Esophagus squamous epithelium (tissue), 5 donors: ENCODE measurements around the gene C19orf12. TPM values are rescaled to one million over a fixed set of nuclear protein-coding genes. Genes with fewer than 3 reads are reported as not detected.

Experiments used
- DNase-seq: peaks from one replicate; lab custom pipeline; 2025; lab: John Stamatoyannopoulos, UW
- H3K27ac ChIP-seq, 4 donors: fragments of 200-600 bp; sonication (generic); one replicate each; pipeline ENCODE4 v1.5.1; 2016 to 2019; ENCODE audit warnings: mild to moderate bottlenecking in 1 of 4
- H3K27me3 ChIP-seq, 4 donors: fragments of 200-600 bp; sonication (generic); 1 replicate in 3 of 4; 2 replicates in 1 of 4; pipeline versions ENCODE4 v1.5.1 to v1.6.0; 2017 to 2021; ENCODE audit warnings: antibody characterized with exemption in 1 of 4
- H3K36me3 ChIP-seq, 3 donors: fragments of 200-600 bp; sonication (generic); one replicate each; pipeline ENCODE4 v1.5.1; 2016 to 2019
- H3K4me1 ChIP-seq, 3 donors: fragments of 200-600 bp; sonication (generic); one replicate each; pipeline ENCODE4 v1.5.1; 2017 to 2019
- H3K4me3 ChIP-seq, 4 donors: fragments of 200-600 bp; sonication (generic); 1 replicate in 3 of 4; 2 replicates in 1 of 4; pipeline ENCODE4 v1.5.1; 2016 to 2019; ENCODE audit warnings: mild to moderate bottlenecking in 2 of 4, moderate library complexity in 1 of 4
- H3K9me3 ChIP-seq, 3 donors: fragments of 200-600 bp; sonication (generic); one replicate each; pipeline ENCODE4 v1.5.1; 2016 to 2019
- POLR2A ChIP-seq, 4 donors: fragments of 450-650 bp; IDR thresholded peaks; one replicate each; pipeline ENCODE4 v1.6.1; 2017; ENCODE audit warnings: antibody characterized with exemption in 4 of 4, mild to moderate bottlenecking in 4 of 4, moderate library complexity in 3 of 4
- WGBS, 2 donors: methylation state at CpG; one replicate each; pipeline ENCODE4 v1.1.5; 2018; 5-methylcytosine and 5-hydroxymethylcytosine counted together
- intact Hi-C: fragments of 100-400 bp; cut with DNase I; formaldehyde crosslinking; loops from one replicate; pipeline ENCODE4 v1.15.0; 2022
- total RNA-seq, 4 donors: library from RNA; depleted of rRNA; stranded (reverse); fragments of >200 nt; gene quantifications; one replicate each; pipeline ENCODE4 v1.1.0, GENCODE V29; 2016
- TF ChIP-seq, protein P1 (sequence below), 6 experiments: fragments of 450-650 bp in 4 of 6; fragments of 200-600 bp in 2 of 6; sonication (generic) in 2 of 6; IDR thresholded peaks; one replicate each; pipeline ENCODE4 v1.5.1; 2016 to 2019; ENCODE audit warnings: antibody characterized with exemption in 6 of 6, mild to moderate bottlenecking in 4 of 6, moderate library complexity in 4 of 6
- donor health status: DM: yes; HTN: yes; CAD: no.

C19orf12 gene
- total RNA-seq, 4 donors from 2014 or later = 11.2 to 21.6 (median 18.3) TPM

DNA sequence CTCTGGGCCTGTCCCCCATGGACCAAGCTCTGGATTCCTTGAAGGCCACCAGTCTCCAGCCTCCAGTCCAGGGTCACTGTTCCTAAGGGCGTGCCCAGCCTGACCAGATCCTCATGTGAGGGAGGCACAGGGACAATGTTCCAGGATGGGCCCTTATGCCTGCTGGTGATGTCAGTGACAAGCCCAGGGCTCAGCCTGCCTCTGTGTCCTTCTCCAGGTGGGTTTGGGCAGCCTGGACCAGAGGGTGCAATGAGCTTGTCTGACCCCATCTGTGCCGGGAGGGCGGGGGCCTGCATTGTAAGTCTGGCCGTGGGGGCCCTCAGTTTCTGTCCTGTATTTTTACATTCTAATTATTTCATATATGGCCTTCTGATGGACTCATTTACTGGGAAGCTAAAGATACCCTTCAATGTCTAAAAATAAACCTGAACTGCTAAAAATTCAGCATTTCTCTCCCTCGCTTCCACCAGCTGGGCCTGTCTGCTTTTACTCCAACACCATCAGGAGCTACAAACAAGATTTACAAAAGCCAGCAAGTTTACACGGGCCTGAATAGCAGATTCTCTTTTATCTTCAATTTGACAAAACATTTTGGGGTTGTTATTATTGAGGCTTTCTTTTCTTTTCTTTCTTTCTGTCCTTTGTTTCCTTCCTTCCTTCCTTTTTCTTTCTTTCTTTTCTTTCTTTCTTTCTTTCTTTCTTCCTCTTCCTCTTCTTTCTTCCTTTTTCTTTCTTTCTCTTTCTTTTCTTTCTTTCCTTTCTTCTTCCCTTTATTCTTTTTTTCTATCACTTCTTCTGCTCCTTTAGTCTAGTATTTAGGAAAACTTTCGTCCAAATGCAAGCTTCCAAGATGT is 34.2 kb upstream of the C19orf12 start:
- no peaks in the 10 kb centered on the region for H3K4me1 ChIP-seq
- H3K36me3 ChIP-seq = no peaks in the 10 kb centered on the region
- H3K4me3 ChIP-seq = no peak overlapping the region
- intact Hi-C loops = no loop called here
- no peaks in the 10 kb centered on the region for H3K9me3 ChIP-seq
- WGBS, 2 donors = 61 to 65% methylated on average over 3 to 4 of the region's 7 CpGs
- TF ChIP-seq POLR2A (IDR thresholded peaks at IDR 0.05) = no peak
- TF ChIP-seq, protein P1, sequence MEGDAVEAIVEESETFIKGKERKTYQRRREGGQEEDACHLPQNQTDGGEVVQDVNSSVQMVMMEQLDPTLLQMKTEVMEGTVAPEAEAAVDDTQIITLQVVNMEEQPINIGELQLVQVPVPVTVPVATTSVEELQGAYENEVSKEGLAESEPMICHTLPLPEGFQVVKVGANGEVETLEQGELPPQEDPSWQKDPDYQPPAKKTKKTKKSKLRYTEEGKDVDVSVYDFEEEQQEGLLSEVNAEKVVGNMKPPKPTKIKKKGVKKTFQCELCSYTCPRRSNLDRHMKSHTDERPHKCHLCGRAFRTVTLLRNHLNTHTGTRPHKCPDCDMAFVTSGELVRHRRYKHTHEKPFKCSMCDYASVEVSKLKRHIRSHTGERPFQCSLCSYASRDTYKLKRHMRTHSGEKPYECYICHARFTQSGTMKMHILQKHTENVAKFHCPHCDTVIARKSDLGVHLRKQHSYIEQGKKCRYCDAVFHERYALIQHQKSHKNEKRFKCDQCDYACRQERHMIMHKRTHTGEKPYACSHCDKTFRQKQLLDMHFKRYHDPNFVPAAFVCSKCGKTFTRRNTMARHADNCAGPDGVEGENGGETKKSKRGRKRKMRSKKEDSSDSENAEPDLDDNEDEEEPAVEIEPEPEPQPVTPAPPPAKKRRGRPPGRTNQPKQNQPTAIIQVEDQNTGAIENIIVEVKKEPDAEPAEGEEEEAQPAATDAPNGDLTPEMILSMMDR (IDR thresholded peaks at IDR 0.05) = no peak
- no peak for DNase-seq
- no peak overlapping the region for H3K27ac ChIP-seq
- peaks cover 0 to 17% (median 0%) of the 10 kb centered on the region in 4 donors for H3K27me3 ChIP-seq

DNA sequence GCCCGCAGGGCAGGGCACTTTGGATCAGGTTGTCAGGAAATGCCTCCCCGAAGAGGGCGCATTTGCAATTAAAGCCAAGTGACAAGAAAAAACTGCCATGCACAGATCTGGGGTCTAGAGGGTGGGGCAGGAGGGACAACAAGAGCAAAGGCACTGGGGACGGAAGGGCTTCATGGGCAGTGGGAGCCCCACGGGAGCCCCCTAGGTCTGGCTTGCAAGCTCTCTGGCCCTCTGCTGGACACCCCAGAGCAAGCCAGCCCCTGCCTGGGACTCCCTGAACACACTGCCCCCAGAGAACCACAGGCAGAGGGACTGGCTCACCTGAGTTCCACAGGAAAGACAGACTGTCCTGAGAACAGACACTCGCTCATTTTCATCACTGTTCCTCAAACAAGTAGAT is 30.2 kb upstream of the C19orf12 start:
- no peak for DNase-seq
- H3K4me1 ChIP-seq = no peaks in the 10 kb centered on the region
- no peaks in the 10 kb centered on the region for H3K9me3 ChIP-seq
- H3K36me3 ChIP-seq = no peaks in the 10 kb centered on the region
- WGBS, 2 donors = 67 to 69% methylated on average over 6 of the region's 6 CpGs
- H3K27ac ChIP-seq = no peak overlapping the region
- intact Hi-C loops = no loop called here
- no peak for TF ChIP-seq POLR2A (IDR thresholded peaks at IDR 0.05)
- TF ChIP-seq, protein P1 (IDR thresholded peaks at IDR 0.05) = no peak
- peaks cover 0 to 12% (median 0%) of the 10 kb centered on the region in 4 donors for H3K27me3 ChIP-seq
- H3K4me3 ChIP-seq = no peak overlapping the region

DNA sequence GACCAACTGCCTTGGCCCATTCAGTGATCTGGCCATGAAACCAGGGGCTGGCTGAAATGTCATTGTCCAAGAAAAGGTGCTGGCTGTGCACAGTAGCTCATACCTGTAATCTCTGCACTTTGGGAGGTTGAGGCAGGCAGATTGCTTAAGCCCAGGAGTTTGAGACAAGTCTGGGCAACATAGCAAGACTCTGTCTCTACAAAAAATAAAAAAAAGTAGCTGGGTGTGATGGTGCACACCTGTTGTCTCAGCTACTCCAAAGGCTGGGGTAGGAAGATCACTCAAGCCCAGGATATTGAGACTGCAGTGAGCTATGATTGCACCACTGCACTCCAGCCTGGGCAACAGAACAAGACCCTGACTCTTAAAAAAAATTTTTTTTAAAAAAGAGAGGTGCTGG is 28.6 kb upstream of the C19orf12 start:
- no peak for DNase-seq
- Histone ChIP-seq H3K27ac (no peak overlapping the region), H3K4me1 (no peaks in the 10 kb centered on the region), H3K36me3 (no peaks in the 10 kb centered on the region), H3K9me3 (no peaks in the 10 kb centered on the region), H3K4me3 (no peak overlapping the region), H3K27me3 (peaks cover 0 to 12% (median 0%) of the 10 kb centered on the region in 4 donors)
- intact Hi-C loops = no loop called here
- TF ChIP-seq, protein P1 (IDR thresholded peaks at IDR 0.05) = no peak

DNA sequence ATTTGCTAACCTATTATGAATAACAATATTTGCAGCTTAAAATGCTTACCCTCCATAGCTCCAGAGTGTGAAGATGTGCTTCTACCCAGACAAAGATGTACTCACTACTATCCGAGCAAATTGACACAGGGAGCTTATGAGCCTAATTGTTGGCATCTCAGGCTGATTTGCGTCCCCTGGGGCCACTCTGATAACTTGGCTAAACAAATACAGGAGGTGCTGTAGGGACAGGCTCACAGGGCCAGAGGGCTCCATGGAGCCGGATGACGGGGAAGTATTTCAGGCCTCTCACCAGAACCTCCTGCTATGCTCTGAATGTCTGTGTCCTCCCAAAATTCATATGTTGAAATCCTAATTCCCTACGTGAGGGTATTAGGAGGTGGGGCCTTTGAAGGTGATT is 26.7 kb upstream of the C19orf12 start:
- H3K27me3 ChIP-seq = peaks cover 0 to 30% (median 0%) of the 10 kb centered on the region in 4 donors
- no peaks in the 10 kb centered on the region for H3K4me1 ChIP-seq
- WGBS, 2 donors = 30 to 39% methylated on average over 5 of the region's 5 CpGs
- no peaks in the 10 kb centered on the region for H3K9me3 ChIP-seq
- H3K4me3 ChIP-seq = no peak overlapping the region
- no peak for TF ChIP-seq POLR2A (IDR thresholded peaks at IDR 0.05)
- TF ChIP-seq, protein P1 (IDR thresholded peaks at IDR 0.05) = no peak
- intact Hi-C loops = no loop called here
- no peak for DNase-seq
- H3K36me3 ChIP-seq = no peaks in the 10 kb centered on the region
- no peak overlapping the region for H3K27ac ChIP-seq

DNA sequence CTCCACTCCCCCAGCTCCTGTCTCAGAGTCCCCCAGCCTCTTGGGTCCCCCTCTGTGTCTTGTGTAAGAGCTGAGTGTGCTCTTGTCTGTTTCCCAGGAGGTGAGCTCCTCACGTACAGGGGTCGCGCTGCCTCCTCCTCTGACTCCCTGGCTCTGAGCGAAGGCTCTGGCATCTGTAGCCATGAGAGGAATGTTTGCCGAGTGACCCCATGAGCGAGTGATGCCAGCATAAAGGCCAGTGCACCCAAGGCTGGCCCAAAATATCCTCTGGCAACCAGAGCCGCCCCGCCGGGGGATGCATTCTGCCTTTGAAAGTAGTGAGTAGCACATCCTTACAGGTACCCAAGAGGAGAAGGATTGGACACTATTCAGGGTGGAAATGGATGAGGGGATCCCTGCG is 26.2 kb upstream of the C19orf12 start:
- Histone ChIP-seq H3K36me3 (no peaks in the 10 kb centered on the region), H3K4me1 (no peaks in the 10 kb centered on the region), H3K27me3 (peaks cover 0 to 31% (median 0%) of the 10 kb centered on the region in 4 donors), H3K4me3 (no peak overlapping the region), H3K27ac (no peak overlapping the region), H3K9me3 (no peaks in the 10 kb centered on the region)
- intact Hi-C loops = no loop called here
- no peak for DNase-seq
- TF ChIP-seq, protein P1 (IDR thresholded peaks at IDR 0.05) = no peak
- no peak for TF ChIP-seq POLR2A (IDR thresholded peaks at IDR 0.05)
- WGBS, 2 donors = 87% methylated on average over 7 of the region's 10 CpGs; no CpG with 5 or more reads in 1 of the 2 donors
